ENCODE results near the gene CBARP. TPM values are rescaled to one million over a fixed set of nuclear protein-coding genes. Genes with fewer than 3 reads are reported as not detected.

Gene CBARP
- total RNA-seq, 4 donors from 2014 or later = 0.38 to 1.6 (median 1.2) TPM

GRCh38 chr19:1236576-1236975, 1.2 kb downstream of the CBARP start:
- intact Hi-C loops (cut with DNase I) = no loop called here
- no peaks in the 10 kb centered on the region for H3K9me3 ChIP-seq
- H3K4me1 ChIP-seq = peaks cover 44 to 92% (median 60%) of the 10 kb centered on the region in 3 donors
- H3K36me3 ChIP-seq = no peaks in the 10 kb centered on the region
- peak overlapping the region in 3 of 4 donors; percentile 52 to 69 (median 55) for H3K27ac ChIP-seq
- H3K4me3 ChIP-seq = peak overlapping the region; percentile 52 to 75 (median 62)
- no peak for DNase-seq
- H3K27me3 ChIP-seq = peaks cover 0 to 13% (median 0%) of the 10 kb centered on the region in 4 donors
- 0% methylated on average over 4 of the region's 42 CpGs; no CpG with 5 or more reads in 1 of the 2 donors for WGBS, 2 donors
- TF ChIP-seq POLR2A (IDR thresholded peaks at IDR 0.05) = no peak
- TF ChIP-seq CTCF (IDR thresholded peaks at IDR 0.05) = no peak

DNA sequence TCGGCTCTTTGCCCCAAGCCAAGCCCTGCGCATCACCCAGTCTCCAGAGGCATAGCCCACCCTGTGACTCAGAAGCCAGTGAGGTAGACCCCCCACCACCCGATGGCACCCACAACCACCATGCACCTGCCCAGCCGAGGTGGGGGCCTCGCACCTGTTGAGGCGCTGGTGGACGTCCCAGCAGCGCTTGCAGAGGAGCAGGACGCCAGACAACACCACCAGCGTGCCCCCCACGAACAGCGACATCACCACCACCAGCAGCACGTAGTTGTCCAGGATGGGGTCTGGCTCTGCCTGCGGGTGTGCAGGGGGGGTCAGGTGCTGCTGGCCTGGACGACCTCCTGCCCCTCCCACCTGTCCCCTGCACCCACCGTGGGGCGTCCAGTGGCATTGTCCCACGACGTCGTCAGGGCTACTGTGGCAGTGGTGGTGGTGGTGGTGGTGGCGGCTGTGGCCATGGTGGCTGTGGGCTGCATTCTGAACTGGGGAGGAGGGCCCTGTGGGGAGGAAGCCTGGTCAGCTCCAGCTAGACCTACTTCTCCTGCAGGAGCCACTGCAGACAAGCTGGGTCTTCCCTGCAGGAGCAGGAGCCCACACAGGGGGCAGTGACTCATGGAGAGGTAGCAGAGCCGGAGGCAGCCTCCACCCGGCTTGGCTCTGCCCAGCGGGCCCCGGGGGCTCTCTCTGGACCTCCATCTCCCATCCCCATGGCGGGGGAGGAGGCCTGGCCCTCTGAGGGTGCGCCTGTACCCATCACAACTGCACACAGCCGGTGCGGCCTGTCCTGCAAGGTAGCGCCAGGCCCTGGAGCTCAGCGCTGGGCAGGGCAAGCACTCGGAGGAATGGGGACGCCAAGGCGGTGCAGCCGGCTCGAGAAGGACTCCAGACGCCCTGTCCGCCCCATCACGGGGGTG, 1.9 kb downstream of the CBARP start:
- intact Hi-C loops (cut with DNase I) = no loop called here
- H3K4me3 ChIP-seq = peak overlapping the region in 3 of 4 donors; percentile 61 to 75 (median 64)
- no peak for TF ChIP-seq CTCF (IDR thresholded peaks at IDR 0.05)
- peak overlapping the region in 2 of 4 donors; percentile 9 to 69 for H3K27ac ChIP-seq
- H3K4me1 ChIP-seq = peaks cover 39 to 92% (median 55%) of the 10 kb centered on the region in 3 donors
- WGBS, 2 donors = 78% methylated on average over 12 of the region's 39 CpGs; no CpG with 5 or more reads in 1 of the 2 donors
- H3K27me3 ChIP-seq = peaks cover 0 to 13% (median 0%) of the 10 kb centered on the region in 4 donors
- no peaks in the 10 kb centered on the region for H3K9me3 ChIP-seq
- H3K36me3 ChIP-seq = no peaks in the 10 kb centered on the region
- DNase-seq = no peak

GRCh38 chr19:1234955-1235380, 2.8 kb downstream of the CBARP start:
- TF ChIP-seq CTCF (IDR thresholded peaks at IDR 0.05) (no peak), POLR2A (IDR thresholded peaks at IDR 0.05) (no peak)
- DNase-seq = no peak
- Histone ChIP-seq H3K27ac (no peak overlapping the region), H3K4me3 (no peak overlapping the region), H3K4me1 (peaks cover 34 to 86% (median 47%) of the 10 kb centered on the region in 3 donors), H3K9me3 (no peaks in the 10 kb centered on the region), H3K36me3 (no peaks in the 10 kb centered on the region), H3K27me3 (peaks cover 0 to 13% (median 0%) of the 10 kb centered on the region in 4 donors)
- WGBS, 2 donors = 100% methylated on average over 3 of the region's 43 CpGs; no CpG with 5 or more reads in 1 of the 2 donors
- intact Hi-C loops (cut with DNase I) = no loop called here

DNA sequence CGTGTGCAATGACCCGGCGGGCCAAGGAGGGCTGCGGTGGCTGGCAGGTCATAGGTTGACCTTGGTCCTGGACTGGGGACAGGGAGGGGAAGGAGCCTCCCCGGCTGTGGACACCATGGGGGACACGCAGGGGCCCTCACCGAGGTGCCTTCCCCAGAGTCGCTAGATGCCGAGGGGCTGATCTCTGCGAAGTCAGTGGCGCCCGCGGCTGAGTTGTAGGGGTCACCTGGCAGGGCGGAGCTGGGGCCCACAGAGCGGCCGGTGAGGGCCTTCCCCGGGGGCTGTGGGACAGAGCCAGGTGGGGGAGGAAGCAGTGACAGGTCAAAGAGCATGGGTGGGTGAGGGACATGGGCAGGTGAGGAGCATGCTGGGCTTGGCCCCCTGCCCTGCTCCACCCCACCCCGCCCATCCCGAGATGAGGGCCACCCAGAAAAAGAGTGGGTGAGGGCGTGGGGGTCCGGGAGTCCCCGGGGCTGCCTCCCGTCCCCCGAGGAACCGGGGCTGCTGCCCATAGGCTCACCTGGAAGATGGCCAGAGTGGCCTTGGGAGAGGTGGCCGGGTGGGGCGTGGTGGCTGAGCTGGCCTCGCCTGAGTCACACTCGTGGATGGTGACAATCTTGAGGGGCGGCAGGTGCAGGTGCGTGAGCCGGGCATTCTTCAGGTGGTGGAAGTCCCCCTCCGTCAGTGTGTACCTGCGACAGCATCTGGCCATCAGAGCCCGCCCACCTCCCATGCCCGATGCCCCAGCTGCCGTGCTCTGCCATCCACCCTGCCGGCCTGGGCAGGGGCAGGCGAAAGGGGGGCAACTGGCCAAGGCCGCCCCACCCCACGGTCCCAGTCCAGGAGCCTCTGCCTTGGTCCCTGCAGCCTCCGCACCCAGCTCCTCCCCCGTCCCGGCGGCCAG, 3.5 kb downstream of the CBARP start:
- intact Hi-C loops (cut with DNase I) = no loop called here
- Histone ChIP-seq H3K4me1 (peaks cover 31 to 79% (median 47%) of the 10 kb centered on the region in 3 donors), H3K9me3 (no peaks in the 10 kb centered on the region), H3K27me3 (peaks cover 0 to 13% (median 0%) of the 10 kb centered on the region in 4 donors), H3K27ac (no peak overlapping the region), H3K4me3 (no peak overlapping the region), H3K36me3 (no peaks in the 10 kb centered on the region)
- WGBS, 2 donors = 90 to 91% methylated on average over 4 to 9 of the region's 45 CpGs
- TF ChIP-seq CTCF (IDR thresholded peaks at IDR 0.05) = no peak
- TF ChIP-seq POLR2A (IDR thresholded peaks at IDR 0.05) = no peak
- no peak for DNase-seq
